ENCODE results near the gene RNASEH1. TPM values are rescaled to one million over a fixed set of nuclear protein-coding genes. Genes with fewer than 3 reads are reported as not detected.

RNASEH1 gene
- total and polyA plus RNA-seq, 2 of the 13 experiments (the other 11 are each of a cell fraction or from before 2014, with no cell fraction given) = 14.5 to 57.4 TPM

- TF ChIP-seq ZBTB40 (IDR thresholded peaks at IDR 0.05) (no peak), ZBTB40 (CRISPR knock-in tag; IDR thresholded peaks at IDR 0.05) (peak; percentile 94), ZMAT5 (CRISPR knock-in tag; IDR thresholded peaks at IDR 0.05; ENCODE audit: borderline replicate concordance, low read depth) (no peak), ZNF547 (CRISPR knock-in tag; IDR thresholded peaks at IDR 0.05) (peak; percentile 94), HOMEZ (CRISPR knock-in tag; IDR thresholded peaks at IDR 0.05; ENCODE audit: low read depth) (peak; percentile 84), ZNF326 (CRISPR knock-in tag; IDR thresholded peaks at IDR 0.05; ENCODE audit: borderline replicate concordance) (no peak), TOPORS (CRISPR knock-in tag; IDR thresholded peaks at IDR 0.05) (peak; percentile 96), ATF7-NPFF (CRISPR knock-in tag; IDR thresholded peaks at IDR 0.05; ENCODE audit: low read depth) (peak; percentile 94), U2AF2 (IDR thresholded peaks at IDR 0.05; ENCODE audit: low read depth, low read length) (no peak), POLR2AphosphoS5 (IDR thresholded peaks at IDR 0.05; ENCODE audit: low read depth, low read length) (peak; percentile 75), REXO4 (CRISPR knock-in tag; IDR thresholded peaks at IDR 0.05; ENCODE audit: borderline replicate concordance) (peak; percentile 91), ZNF552 (CRISPR knock-in tag; IDR thresholded peaks at IDR 0.05; ENCODE audit: borderline replicate concordance) (peak; percentile 59; the same call in 1 of the 2 replicates), ZNF282 (IDR thresholded peaks at IDR 0.05; ENCODE audit: partially characterized antibody) (no peak), NRL (CRISPR knock-in tag; IDR thresholded peaks at IDR 0.05; ENCODE audit: borderline replicate concordance) (peak; percentile 99), MAFF (IDR thresholded peaks at IDR 0.05; ENCODE audit: low read depth, low read length) (no peak), ZNF510 (CRISPR knock-in tag; IDR thresholded peaks at IDR 0.05; ENCODE audit: low read depth) (peak; percentile 99; the same call in 1 of the 2 replicates), CENPBD1 (CRISPR knock-in tag; IDR thresholded peaks at IDR 0.05; ENCODE audit: borderline replicate concordance, low read depth) (peak; percentile 5; the same call in 1 of the 2 replicates), GTF3A (CRISPR knock-in tag; conservative IDR thresholded peaks at IDR 0.05) (peak; percentile 82; the same call in 1 of the 2 replicates)
Measured at GRCh38 chr2:3558205-3559014, at the start of gene RNASEH1 (continued).

All from HepG2 (cell line).